ENCODE results near the gene EPHB4. TPM values are rescaled to one million over a fixed set of nuclear protein-coding genes. Genes with fewer than 3 reads are reported as not detected.
"Not testable (repeated sequence)": the region's sequence is repeated elsewhere in the genome, so short reads cannot be mapped to it uniquely, and the experiment has no call there.

The EPHB4 gene
- total RNA-seq, 3 donors from 2014 or later: 31.2 to 42.4 (median 38.9) TPM

DNA sequence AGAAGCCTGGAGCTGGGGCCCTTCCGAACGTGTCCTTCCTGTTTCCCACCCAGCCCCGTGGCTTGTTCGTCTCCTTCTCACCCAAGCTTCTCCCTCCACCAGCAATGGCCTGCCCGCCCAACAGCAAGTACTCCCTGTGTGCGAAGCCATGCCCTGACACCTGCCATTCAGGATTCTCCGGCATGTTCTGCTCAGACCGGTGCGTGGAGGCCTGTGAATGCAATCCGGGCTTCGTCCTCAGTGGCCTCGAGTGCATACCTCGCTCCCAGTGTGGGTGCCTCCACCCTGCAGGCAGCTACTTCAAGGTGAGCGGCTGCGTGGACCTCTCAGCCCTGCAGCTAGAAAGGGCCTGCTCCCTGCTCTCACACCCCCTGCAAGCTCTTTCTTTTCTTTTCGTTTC is 62.1 kb downstream of the EPHB4 start:
- Histone ChIP-seq H3K4me1 (ENCODE audit: low read depth) (no peaks in the 10 kb centered on the region), H3K9me3 (no peaks in the 10 kb centered on the region), H3K36me3 (ENCODE audit: low read depth) (no peaks in the 10 kb centered on the region), H3K4me3 (no peak overlapping the region)
- ATAC-seq (no peak), DNase-seq (no peak)
- TF ChIP-seq, protein P1, sequence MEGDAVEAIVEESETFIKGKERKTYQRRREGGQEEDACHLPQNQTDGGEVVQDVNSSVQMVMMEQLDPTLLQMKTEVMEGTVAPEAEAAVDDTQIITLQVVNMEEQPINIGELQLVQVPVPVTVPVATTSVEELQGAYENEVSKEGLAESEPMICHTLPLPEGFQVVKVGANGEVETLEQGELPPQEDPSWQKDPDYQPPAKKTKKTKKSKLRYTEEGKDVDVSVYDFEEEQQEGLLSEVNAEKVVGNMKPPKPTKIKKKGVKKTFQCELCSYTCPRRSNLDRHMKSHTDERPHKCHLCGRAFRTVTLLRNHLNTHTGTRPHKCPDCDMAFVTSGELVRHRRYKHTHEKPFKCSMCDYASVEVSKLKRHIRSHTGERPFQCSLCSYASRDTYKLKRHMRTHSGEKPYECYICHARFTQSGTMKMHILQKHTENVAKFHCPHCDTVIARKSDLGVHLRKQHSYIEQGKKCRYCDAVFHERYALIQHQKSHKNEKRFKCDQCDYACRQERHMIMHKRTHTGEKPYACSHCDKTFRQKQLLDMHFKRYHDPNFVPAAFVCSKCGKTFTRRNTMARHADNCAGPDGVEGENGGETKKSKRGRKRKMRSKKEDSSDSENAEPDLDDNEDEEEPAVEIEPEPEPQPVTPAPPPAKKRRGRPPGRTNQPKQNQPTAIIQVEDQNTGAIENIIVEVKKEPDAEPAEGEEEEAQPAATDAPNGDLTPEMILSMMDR (IDR thresholded peaks at IDR 0.05): no peak
- intact Hi-C loops (cut with DNase I, micrococcal nuclease): no loop called here

DNA sequence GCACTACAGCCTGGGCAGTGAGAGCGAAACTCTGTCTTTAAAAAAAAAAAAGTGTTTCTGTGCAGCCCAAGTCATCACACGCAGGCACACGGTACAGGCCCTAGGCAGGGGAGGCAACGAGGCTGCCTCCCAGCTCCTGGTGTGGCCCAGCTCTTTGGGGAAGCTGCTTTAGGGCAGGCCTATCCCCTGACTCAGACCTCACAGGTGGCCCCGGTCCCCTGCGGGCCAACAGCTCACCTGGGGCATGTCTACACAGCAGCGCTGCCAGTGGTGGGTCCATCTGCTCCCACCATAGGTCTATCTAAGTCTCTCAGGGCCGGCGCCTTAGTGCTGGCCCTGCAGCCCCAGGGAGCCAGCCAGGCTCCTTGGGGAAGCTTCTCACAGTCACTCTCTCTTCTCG is 62.5 kb downstream of the EPHB4 start:
- intact Hi-C loops (cut with DNase I, micrococcal nuclease): no loop called here
- DNase-seq (no peak), ATAC-seq (no peak)
- Histone ChIP-seq H3K36me3 (ENCODE audit: low read depth) (no peaks in the 10 kb centered on the region), H3K4me1 (ENCODE audit: low read depth) (no peaks in the 10 kb centered on the region), H3K9me3 (no peaks in the 10 kb centered on the region), H3K4me3 (no peak overlapping the region)
- TF ChIP-seq, protein P1 (IDR thresholded peaks at IDR 0.05): no peak

DNA sequence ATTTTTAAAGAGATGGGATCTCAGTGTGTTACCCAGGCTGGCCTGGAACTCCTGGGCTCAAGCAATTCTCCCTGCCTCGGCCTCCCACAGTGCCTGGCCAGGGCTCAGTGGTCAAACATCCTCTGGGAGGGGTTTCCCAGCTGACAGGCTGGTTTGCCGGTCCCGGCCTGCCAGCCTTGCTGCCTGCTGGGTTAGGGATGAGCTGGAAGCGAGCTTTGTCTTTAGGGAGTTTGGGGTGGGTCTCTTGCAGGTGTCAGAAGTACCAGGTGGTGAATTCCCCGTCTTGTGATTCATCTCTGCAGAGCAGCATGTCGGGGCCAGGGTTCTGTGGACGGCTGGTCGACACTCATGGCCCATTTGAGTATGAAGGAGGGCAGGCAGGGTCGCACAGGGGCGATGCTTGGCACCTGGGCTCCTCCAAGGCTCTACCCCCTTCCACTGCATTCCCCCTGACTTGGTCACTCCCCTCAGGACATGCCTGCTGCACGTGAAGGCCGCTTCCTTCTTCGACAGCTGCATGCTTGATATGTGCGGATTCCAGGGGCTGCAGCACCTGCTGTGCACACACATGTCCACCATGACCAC is 63.7 kb downstream of the EPHB4 start:
- DNase-seq (no peak), ATAC-seq (no peak)
- Histone ChIP-seq H3K9me3 (no peaks in the 10 kb centered on the region), H3K4me1 (ENCODE audit: low read depth) (no peaks in the 10 kb centered on the region), H3K36me3 (ENCODE audit: low read depth) (no peaks in the 10 kb centered on the region), H3K4me3 (no peak overlapping the region)
- TF ChIP-seq, protein P1 (IDR thresholded peaks at IDR 0.05): no peak
- intact Hi-C loops (cut with DNase I, micrococcal nuclease): no loop called here

DNA sequence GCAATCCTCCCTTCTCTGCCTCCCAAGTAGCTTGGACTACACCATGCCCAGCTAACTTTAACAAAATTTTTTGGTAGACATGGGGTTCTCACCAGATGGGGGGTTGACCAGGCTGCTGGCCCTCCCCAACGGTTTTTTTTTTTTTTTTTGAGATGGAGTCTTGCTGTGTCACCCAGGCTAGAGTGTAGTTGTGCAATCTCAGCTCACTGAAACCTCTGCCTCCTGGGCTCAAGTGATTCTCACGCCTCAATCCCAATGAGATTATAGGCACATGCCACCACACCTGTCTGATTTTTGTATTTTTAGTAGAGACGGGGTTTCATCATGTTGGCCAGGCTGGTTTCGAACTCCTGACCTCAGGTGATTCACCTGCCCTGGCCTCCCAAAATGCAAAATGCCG is 64.5 kb downstream of the EPHB4 start:
- H3K36me3 ChIP-seq (ENCODE audit: low read depth); ATAC-seq; intact Hi-C loops (cut with DNase I, micrococcal nuclease); H3K4me3 ChIP-seq; DNase-seq; H3K4me1 ChIP-seq (ENCODE audit: low read depth); H3K9me3 ChIP-seq: not testable (repeated sequence)

DNA sequence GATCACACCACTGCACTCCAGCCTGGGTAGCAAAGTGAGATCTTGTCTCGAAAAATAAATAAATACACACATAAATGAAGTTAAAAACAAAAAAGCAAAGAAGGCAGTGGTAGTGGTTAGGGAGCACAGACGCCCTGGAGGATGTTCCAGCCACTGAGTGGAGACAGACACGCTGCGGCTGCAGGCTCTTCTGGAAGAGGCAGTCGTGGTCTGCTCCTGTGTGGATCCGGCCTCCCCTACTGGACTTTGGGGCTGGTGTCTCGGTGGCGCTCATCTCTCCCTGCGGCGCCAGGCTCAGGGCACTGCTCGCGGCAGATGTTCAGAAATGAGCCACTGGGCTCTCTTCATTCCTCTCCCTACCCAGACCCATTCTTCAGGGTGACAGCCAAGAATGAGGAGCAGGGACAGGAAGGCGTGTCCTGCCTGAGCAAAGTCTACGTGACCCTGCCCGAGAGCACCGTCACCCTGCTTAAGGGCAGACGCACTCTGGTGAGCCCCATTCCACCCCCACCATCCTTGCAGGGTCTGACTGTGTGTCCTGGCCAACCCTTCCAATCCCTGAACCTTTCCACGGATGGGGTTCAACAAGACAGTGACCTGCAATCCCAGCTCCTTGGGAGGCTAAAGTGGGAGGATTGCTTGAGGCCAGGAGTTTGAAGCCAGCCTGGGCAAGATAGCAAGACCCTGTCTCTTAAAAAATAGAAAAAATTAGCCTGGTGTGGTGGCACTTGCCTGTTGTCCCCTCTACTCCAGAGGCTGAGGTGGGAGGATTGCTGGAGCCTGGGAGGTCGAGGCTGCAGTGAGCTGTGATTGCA is 67.8 kb downstream of the EPHB4 start:
- ATAC-seq (peak; percentile 72), DNase-seq (peak in 1 of 3 donors; percentile 8)
- intact Hi-C loops (cut with DNase I, micrococcal nuclease): no loop called here
- Histone ChIP-seq H3K36me3 (ENCODE audit: low read depth) (no peaks in the 10 kb centered on the region), H3K4me1 (ENCODE audit: low read depth) (no peaks in the 10 kb centered on the region), H3K4me3 (no peak overlapping the region), H3K9me3 (no peaks in the 10 kb centered on the region)
- TF ChIP-seq, protein P1 (IDR thresholded peaks at IDR 0.05): no peak

DNA sequence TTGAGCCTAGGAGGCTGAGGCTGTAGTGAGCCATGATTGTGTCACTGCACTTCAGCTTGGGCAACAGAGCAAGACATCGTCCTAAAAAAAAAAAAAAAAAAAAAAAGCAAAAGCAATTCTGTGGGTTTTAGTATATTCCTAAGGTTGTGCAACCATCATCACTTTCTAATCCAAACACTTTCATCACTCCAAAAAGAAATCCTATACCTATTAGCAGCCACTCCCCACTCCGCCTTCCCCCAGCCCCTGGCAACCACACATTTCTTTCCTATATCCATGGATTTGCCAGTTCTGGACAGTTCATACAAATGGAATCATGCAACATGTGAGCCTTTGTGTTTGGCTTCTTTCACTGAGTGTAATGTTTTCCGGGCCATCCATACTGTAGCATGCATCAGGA is 73.6 kb downstream of the EPHB4 start:
- ATAC-seq (no peak), DNase-seq (no peak)
- TF ChIP-seq, protein P1 (IDR thresholded peaks at IDR 0.05): no peak
- intact Hi-C loops (cut with DNase I, micrococcal nuclease): no loop called here
- Histone ChIP-seq H3K9me3 (no peaks in the 10 kb centered on the region), H3K4me3 (no peak overlapping the region), H3K4me1 (ENCODE audit: low read depth) (no peaks in the 10 kb centered on the region), H3K36me3 (ENCODE audit: low read depth) (no peaks in the 10 kb centered on the region)
